Hepatocyte (in vitro differentiated cells): Measurements from ENCODE around the gene XIRP2. TPM values are rescaled to one million over a fixed set of nuclear protein-coding genes. Genes with fewer than 3 reads are reported as not detected.

Experiments
- DNase-seq: peaks from one replicate; pipeline ENCODE4 v3.0.0-alpha.2; 2016; ENCODE audit warnings: low spot score
- H2AFZ ChIP-seq: fragments of 200-600 bp; sonication (generic); 2 replicates; pipeline ENCODE4 v1.6.0; 2016; ENCODE audit warnings: antibody characterized with exemption, mild to moderate bottlenecking
- H3K27ac ChIP-seq: fragments of 200-600 bp; sonication (generic); 2 replicates; pipeline ENCODE4 v1.5.1; 2016; ENCODE audit warnings: mild to moderate bottlenecking
- H3K27me3 ChIP-seq: fragments of 200-600 bp; sonication (generic); 2 replicates; pipeline ENCODE4 v1.6.1; 2016
- H3K36me3 ChIP-seq: fragments of 200-600 bp; sonication (generic); replicated peaks from 2 replicates; pipeline ENCODE4 v1.5.1; 2016; ENCODE audit warnings: low read depth; ENCODE audit not compliant: insufficient read depth
- H3K4me1 ChIP-seq: fragments of 200-600 bp; sonication (generic); 2 replicates; pipeline ENCODE4 v1.5.1; 2016; ENCODE audit warnings: mild to moderate bottlenecking, moderate library complexity; ENCODE audit not compliant: insufficient read depth
- H3K4me2 ChIP-seq: fragments of 200-600 bp; sonication (generic); 2 replicates; pipeline ENCODE4 v1.6.0; 2016
- H3K4me3 ChIP-seq: fragments of 200-600 bp; sonication (generic); 2 replicates; pipeline ENCODE4 v1.5.1; 2016; ENCODE audit warnings: mild to moderate bottlenecking
- H3K79me2 ChIP-seq: fragments of 200-600 bp; sonication (generic); 2 replicates; pipeline ENCODE4 v1.6.0; 2017; ENCODE audit warnings: mild to moderate bottlenecking
- H3K9me2 ChIP-seq: fragments of 200-600 bp; sonication (generic); replicated peaks from 2 replicates; pipeline ENCODE4 v1.6.0; 2017; ENCODE audit warnings: mild to moderate bottlenecking; ENCODE audit not compliant: insufficient read depth
- H3K9me3 ChIP-seq: fragments of 200-600 bp; sonication (generic); 2 replicates; pipeline ENCODE4 v1.5.1; 2016; ENCODE audit warnings: low read depth, mild to moderate bottlenecking
- H4K20me1 ChIP-seq: fragments of 200-600 bp; sonication (generic); 2 replicates; pipeline ENCODE4 v1.6.0; 2016; ENCODE audit warnings: mild to moderate bottlenecking; ENCODE audit not compliant: insufficient read depth, poor library complexity, severe bottlenecking
- CTCF ChIP-seq: fragments of 200-600 bp; sonication (generic); IDR thresholded peaks from 2 replicates; pipeline ENCODE4 v1.5.1; 2016; ENCODE audit warnings: antibody characterized with exemption, mild to moderate bottlenecking; ENCODE audit not compliant: poor library complexity
- EZH2 ChIP-seq: fragments of 200-600 bp; sonication (generic); IDR thresholded peaks from 2 replicates; pipeline ENCODE4 v1.6.1; 2016; ENCODE audit warnings: antibody characterized with exemption, mild to moderate bottlenecking, borderline replicate concordance
- EZH2phosphoT487 ChIP-seq: fragments of 200-600 bp; sonication (generic); IDR thresholded peaks from one replicate; pipeline ENCODE4 v1.6.1; 2018; ENCODE audit warnings: antibody characterized with exemption, mild to moderate bottlenecking, low read depth, moderate library complexity; ENCODE audit not compliant: unreplicated experiment, severe bottlenecking
- WGBS: methylation state at CpG from one replicate; pipeline ENCODE4 v1.1.6; 2016; ENCODE audit warnings: low lambda C conversion rate; ENCODE audit errors: missing lambda C conversion rate; 5-methylcytosine and 5-hydroxymethylcytosine counted together
- polyA plus RNA-seq: library from polyadenylated mRNA; unstranded; fragments of >200 nt; fragmentation: Nextera tagmentation; extraction: Ambion mirVana; gene quantifications from 2 replicates; pipeline ENCODE4 v1.2.1, GENCODE V29; 2016
- total RNA-seq: library from RNA; depleted of rRNA; stranded (reverse); fragments of >200 nt; gene quantifications from 2 replicates; pipeline ENCODE4 v1.2.3, GENCODE V29; 2014

The XIRP2 gene
- total and polyA plus RNA-seq, 2 experiments from 2014 or later = not detected

- TF ChIP-seq EZH2 (no peak), CTCF (no peak), EZH2phosphoT487 (no peak)
- Histone ChIP-seq H3K27ac (no peak overlapping the region), H3K9me3 (no peaks in the 10 kb centered on the region), H3K27me3 (no peaks in the 10 kb centered on the region), H3K4me2 (no peak overlapping the region), H4K20me1 (no peaks in the 10 kb centered on the region), H3K4me3 (no peak overlapping the region), H3K36me3 (no peaks in the 10 kb centered on the region), H3K79me2 (no peaks in the 10 kb centered on the region), H3K9me2 (no peaks in the 10 kb centered on the region), H2AFZ (no peak overlapping the region), H3K4me1 (no peaks in the 10 kb centered on the region)
- DNase-seq = no peak
- WGBS = 83% methylated on average over 2 of the region's 2 CpGs
Measured at GRCh38 chr2:166921261-166921896, 33.1 kb downstream of the XIRP2 start.

GRCh38 chr2:166924967-166925366, 36.7 kb downstream of the XIRP2 start:
- TF ChIP-seq EZH2 (no peak), EZH2phosphoT487 (no peak), CTCF (no peak)
- Histone ChIP-seq H3K9me2 (no peaks in the 10 kb centered on the region), H3K4me2 (no peak overlapping the region), H4K20me1 (no peaks in the 10 kb centered on the region), H3K4me3 (no peak overlapping the region), H3K36me3 (no peaks in the 10 kb centered on the region), H3K27ac (no peak overlapping the region), H3K27me3 (no peaks in the 10 kb centered on the region), H3K9me3 (no peaks in the 10 kb centered on the region), H3K79me2 (no peaks in the 10 kb centered on the region), H2AFZ (no peak overlapping the region), H3K4me1 (no peaks in the 10 kb centered on the region)
- DNase-seq = no peak

GRCh38 chr2:166926657-166927056, 38.4 kb downstream of the XIRP2 start:
- WGBS = 89% methylated on average over 1 of the region's 1 CpG
- H3K36me3 ChIP-seq = no peaks in the 10 kb centered on the region
- no peak for TF ChIP-seq CTCF
- no peak for TF ChIP-seq EZH2phosphoT487
- TF ChIP-seq EZH2 = no peak

GRCh38 chr2:166932032-166932431, 43.8 kb downstream of the XIRP2 start:
- TF ChIP-seq CTCF = no peak
- no peak for TF ChIP-seq EZH2
- no peak for TF ChIP-seq EZH2phosphoT487
- no peak overlapping the region for H3K4me2 ChIP-seq
- DNase-seq = no peak
- H2AFZ ChIP-seq = no peak overlapping the region
- H3K9me2 ChIP-seq = no peaks in the 10 kb centered on the region
- H4K20me1 ChIP-seq = no peaks in the 10 kb centered on the region
- H3K79me2 ChIP-seq = no peaks in the 10 kb centered on the region
- no peak overlapping the region for H3K4me3 ChIP-seq
- H3K27ac ChIP-seq = no peak overlapping the region
- H3K36me3 ChIP-seq = no peaks in the 10 kb centered on the region
- 100% methylated on average over 1 of the region's 1 CpG for WGBS
- no peaks in the 10 kb centered on the region for H3K9me3 ChIP-seq
- no peaks in the 10 kb centered on the region for H3K4me1 ChIP-seq
- no peaks in the 10 kb centered on the region for H3K27me3 ChIP-seq

More at GRCh38 chr2:166926657-166927056, 38.4 kb downstream of the XIRP2 start:
- no peaks in the 10 kb centered on the region for H3K9me2 ChIP-seq
- H3K4me1 ChIP-seq = no peaks in the 10 kb centered on the region
- H3K4me2 ChIP-seq = no peak overlapping the region
- H3K9me3 ChIP-seq = no peaks in the 10 kb centered on the region
- DNase-seq = no peak
- no peak overlapping the region for H2AFZ ChIP-seq
- no peaks in the 10 kb centered on the region for H4K20me1 ChIP-seq
- H3K4me3 ChIP-seq = no peak overlapping the region
- no peaks in the 10 kb centered on the region for H3K27me3 ChIP-seq
- H3K27ac ChIP-seq = no peak overlapping the region
- no peaks in the 10 kb centered on the region for H3K79me2 ChIP-seq
